Keratinocyte (primary cell): ENCODE results near the gene ELF5. TPM values are rescaled to one million over a fixed set of nuclear protein-coding genes. Genes with fewer than 3 reads are reported as not detected.

Source experiments
- DNase-seq: peaks from one replicate; pipeline ENCODE4 v3.0.0-alpha.2; 2011; ENCODE audit warnings: low read depth, missing footprints, low spot score
- FAIRE-seq: peaks from 2 replicates; lab custom pipeline; 2011; peaks lifted over from hg19 to GRCh38; lab: Jason Lieb, UNC
- H2AFZ ChIP-seq: 2 replicates; pipeline ENCODE4 v1.6.0; 2012; ENCODE audit warnings: low read length, control low read depth, inconsistent platforms; ENCODE audit not compliant: control insufficient read depth
- H3K27ac ChIP-seq: 2 replicates; pipeline ENCODE4 v1.5.1; 2011; ENCODE audit warnings: low read length; ENCODE audit not compliant: control insufficient read depth, insufficient read depth
- H3K27me3 ChIP-seq: 3 replicates; pipeline ENCODE4 v1.6.0; 2011; ENCODE audit warnings: low read length; ENCODE audit not compliant: control insufficient read depth, insufficient read depth; ENCODE audit errors: extremely low read depth
- H3K36me3 ChIP-seq, 2 experiments: 2 replicates in 1 of 2; 3 replicates in 1 of 2; pipeline ENCODE4 v1.5.1; 2011; ENCODE audit warnings: low read length in 2 of 2, mild to moderate bottlenecking in 1 of 2; ENCODE audit not compliant: control insufficient read depth in 2 of 2, insufficient read depth in 2 of 2; ENCODE audit errors: extremely low read depth in 1 of 2
- H3K4me1 ChIP-seq: 3 replicates; pipeline ENCODE4 v1.5.1; 2011; ENCODE audit warnings: low read length; ENCODE audit not compliant: control insufficient read depth, insufficient read depth; ENCODE audit errors: extremely low read depth
- H3K4me2 ChIP-seq: 3 replicates; pipeline ENCODE4 v1.6.0; 2011; ENCODE audit warnings: low read depth, low read length; ENCODE audit not compliant: control insufficient read depth, insufficient read depth; ENCODE audit errors: extremely low read depth
- H3K4me3 ChIP-seq, 3 experiments: fragments of 200-600 bp in 1 of 3; sonication (generic) in 1 of 3; 2 replicates in 2 of 3; 3 replicates in 1 of 3; pipeline ENCODE4 v1.5.1; 2011 to 2016; ENCODE audit warnings: low read length in 3 of 3, mild to moderate bottlenecking in 3 of 3, control low read depth in 2 of 3, inconsistent platforms in 1 of 3, low read depth in 1 of 3, mixed read lengths in 1 of 3, mixed run types in 1 of 3, moderate library complexity in 1 of 3; ENCODE audit not compliant: control insufficient read depth in 2 of 3, insufficient read depth in 2 of 3; ENCODE audit errors: extremely low read depth in 1 of 3
- H3K79me2 ChIP-seq: 2 replicates; pipeline ENCODE4 v1.6.0; 2012; ENCODE audit warnings: low read length; ENCODE audit not compliant: control insufficient read depth, insufficient read depth
- H3K9ac ChIP-seq: 3 replicates; pipeline ENCODE4 v1.6.0; 2011; ENCODE audit warnings: low read length; ENCODE audit not compliant: control insufficient read depth, insufficient read depth; ENCODE audit errors: extremely low read depth
- H3K9me1 ChIP-seq: 3 replicates; pipeline ENCODE4 v1.6.0; 2011; ENCODE audit warnings: low read length; ENCODE audit not compliant: control insufficient read depth, insufficient read depth; ENCODE audit errors: extremely low read depth
- H3K9me3 ChIP-seq: 2 replicates; pipeline ENCODE4 v1.5.1; 2012; ENCODE audit warnings: low read depth, low read length; ENCODE audit not compliant: control insufficient read depth
- H4K20me1 ChIP-seq: 3 replicates; pipeline ENCODE4 v1.6.0; 2011; ENCODE audit warnings: low read length; ENCODE audit not compliant: control insufficient read depth, insufficient read depth; ENCODE audit errors: extremely low read depth
- EZH2 ChIP-seq: IDR thresholded peaks from one replicate; pipeline ENCODE4 v1.6.1; 2012; ENCODE audit warnings: inconsistent platforms, mild to moderate bottlenecking, low read length, moderate library complexity
- dilution Hi-C: fragments of 300-500 bp; cut with MboI; formaldehyde crosslinking; loops from one replicate; pipeline ENCODE4 v1.7.0; 2020; ENCODE audit warnings: low sequenced_read_pairs; ENCODE audit not compliant: extremely low pct_ligation_motif_present
- polyA plus RNA-seq, 5 experiments: library from polyadenylated mRNA; depleted of rRNA in 3 of 5; stranded (reverse) in 3 of 5; stranded (forward) in 1 of 5; unstranded in 1 of 5; fragments of >200 nt; gene quantifications; 1 replicate in 1 of 5; 2 replicates in 3 of 5; 3 replicates in 1 of 5; pipeline versions ENCODE4 v1.2.1 to v1.2.3, GENCODE V29; 2011 to 2012; ENCODE audit warnings: missing spikeins in 2 of 5, low read depth in 1 of 5, low replicate concordance in 1 of 5
- TF ChIP-seq, protein P1 (sequence below), 3 experiments: IDR thresholded peaks in 1 of 3; conservative IDR thresholded peaks in 1 of 3; optimal IDR thresholded peaks in 1 of 3; 2 replicates in 2 of 3; 3 replicates in 1 of 3; pipeline versions ENCODE3 to v1.5.1; 2011; ENCODE audit warnings: low read length in 3 of 3, mild to moderate bottlenecking in 3 of 3, moderate library complexity in 2 of 3, control low read depth in 1 of 3, inconsistent platforms in 1 of 3; ENCODE audit not compliant: insufficient read depth in 2 of 3; ENCODE audit errors: extremely low read depth in 1 of 3

The ELF5 gene
- polyA plus RNA-seq, 1 donor (not counting 4 experiments of a cell fraction or from before 2014, with no cell fraction given) = not detected

DNA sequence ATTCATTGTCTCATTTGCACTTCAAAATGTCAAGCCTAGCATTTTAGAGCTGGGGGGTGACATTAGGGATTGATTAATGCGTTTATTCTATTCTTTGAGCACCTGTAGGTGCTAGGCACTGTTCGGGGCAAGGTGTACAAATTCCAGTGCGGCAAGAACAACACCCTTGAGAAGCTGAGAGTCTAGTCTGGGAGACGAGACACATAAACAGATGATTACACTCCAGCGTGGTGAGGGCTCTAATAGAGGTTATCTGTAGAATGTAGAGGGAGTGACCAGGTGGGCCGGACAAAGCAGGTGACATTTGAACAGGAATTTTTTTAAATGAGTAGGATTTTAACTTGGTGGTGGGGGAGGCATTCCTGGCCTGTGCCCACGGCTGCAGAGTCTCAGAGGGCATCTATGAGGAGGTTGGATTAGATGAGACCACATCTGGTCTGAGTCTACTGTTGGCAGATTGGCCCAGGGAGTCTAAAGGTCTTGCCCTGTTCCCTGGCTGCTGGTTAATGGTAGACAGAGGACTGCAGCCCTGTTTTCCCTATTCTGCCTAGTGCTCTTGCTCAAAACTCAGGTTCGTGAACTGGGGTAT lies 73.9 kb downstream of the ELF5 start:
- TF ChIP-seq, protein P1, sequence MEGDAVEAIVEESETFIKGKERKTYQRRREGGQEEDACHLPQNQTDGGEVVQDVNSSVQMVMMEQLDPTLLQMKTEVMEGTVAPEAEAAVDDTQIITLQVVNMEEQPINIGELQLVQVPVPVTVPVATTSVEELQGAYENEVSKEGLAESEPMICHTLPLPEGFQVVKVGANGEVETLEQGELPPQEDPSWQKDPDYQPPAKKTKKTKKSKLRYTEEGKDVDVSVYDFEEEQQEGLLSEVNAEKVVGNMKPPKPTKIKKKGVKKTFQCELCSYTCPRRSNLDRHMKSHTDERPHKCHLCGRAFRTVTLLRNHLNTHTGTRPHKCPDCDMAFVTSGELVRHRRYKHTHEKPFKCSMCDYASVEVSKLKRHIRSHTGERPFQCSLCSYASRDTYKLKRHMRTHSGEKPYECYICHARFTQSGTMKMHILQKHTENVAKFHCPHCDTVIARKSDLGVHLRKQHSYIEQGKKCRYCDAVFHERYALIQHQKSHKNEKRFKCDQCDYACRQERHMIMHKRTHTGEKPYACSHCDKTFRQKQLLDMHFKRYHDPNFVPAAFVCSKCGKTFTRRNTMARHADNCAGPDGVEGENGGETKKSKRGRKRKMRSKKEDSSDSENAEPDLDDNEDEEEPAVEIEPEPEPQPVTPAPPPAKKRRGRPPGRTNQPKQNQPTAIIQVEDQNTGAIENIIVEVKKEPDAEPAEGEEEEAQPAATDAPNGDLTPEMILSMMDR (optimal IDR thresholded peaks at IDR 0.05 in 1 of 3, IDR thresholded peaks at IDR 0.05 in 1 of 3, conservative IDR thresholded peaks at IDR 0.05 in 1 of 3; ENCODE audit: extremely low read depth in 1 of 3, insufficient read depth in 2 of 3, low read length in 3 of 3) = no peak
- no peak for TF ChIP-seq EZH2
- Histone ChIP-seq H3K36me3 (no peaks in the 10 kb centered on the region), H4K20me1 (no peaks in the 10 kb centered on the region), H3K4me1 (peaks cover 8% of the 10 kb centered on the region), H3K9me3 (no peaks in the 10 kb centered on the region), H3K4me2 (peak overlapping the region; percentile 96), H2AFZ (no peak overlapping the region), H3K27me3 (no peaks in the 10 kb centered on the region), H3K79me2 (peaks cover 19% of the 10 kb centered on the region), H3K9me1 (no peaks in the 10 kb centered on the region), H3K9ac (peak overlapping the region; percentile 87), H3K4me3 (peak overlapping the region; percentile 86 to 92 (median 87)), H3K27ac (peak overlapping the region; percentile 74)
- FAIRE-seq = no peak
- dilution Hi-C loops = no loop called here
- DNase-seq = no peak

DNA sequence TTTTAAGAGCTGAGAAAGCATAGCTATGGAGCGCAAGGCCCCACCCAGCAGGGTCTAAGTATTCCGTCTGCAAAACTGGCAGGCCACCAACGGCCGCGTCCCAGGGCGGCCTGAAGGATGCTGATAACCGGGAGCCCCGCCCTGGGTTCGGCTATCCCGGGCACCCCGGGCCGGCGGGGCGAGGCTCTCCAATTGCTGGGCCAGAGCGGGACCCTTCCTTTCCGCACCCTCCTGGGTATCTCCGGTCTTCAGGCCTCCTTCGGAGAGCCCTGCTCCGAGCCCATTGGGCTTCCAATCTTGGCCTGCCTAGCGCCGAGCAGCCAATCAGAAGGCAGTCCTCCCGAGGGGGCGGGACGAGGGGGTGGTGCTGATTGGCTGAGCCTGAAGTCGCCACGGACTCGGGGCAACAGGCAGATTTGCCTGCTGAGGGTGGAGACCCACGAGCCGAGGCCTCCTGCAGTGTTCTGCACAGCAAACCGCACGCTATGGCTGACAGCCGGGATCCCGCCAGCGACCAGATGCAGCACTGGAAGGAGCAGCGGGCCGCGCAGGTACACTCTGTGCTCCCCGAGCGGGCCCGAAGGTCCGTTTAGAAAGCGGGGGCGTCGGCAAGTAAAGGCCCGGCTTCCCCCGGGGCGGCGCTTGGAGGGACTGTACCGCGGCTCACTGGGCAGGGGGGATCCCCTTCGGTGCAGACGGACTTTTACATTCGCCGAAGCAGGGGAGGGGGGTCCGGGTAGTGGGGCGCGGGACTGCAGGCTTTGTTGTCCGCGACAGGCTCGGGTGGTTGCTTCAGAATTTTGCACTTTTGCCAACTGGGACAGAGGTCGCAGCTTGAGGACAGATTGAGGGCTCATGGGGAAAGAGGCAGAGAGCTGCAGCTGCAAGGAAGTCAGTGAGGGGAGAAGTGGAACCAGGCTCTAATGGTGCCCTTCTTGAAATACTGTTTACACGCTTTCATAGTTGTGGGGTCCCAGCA lies 74.8 kb downstream of the ELF5 start, which contains the start of gene CAT:
Gene CAT (plus strand): TSS at position 406 of the 979 bp plus-strand sequence. CDS start 80 bp downstream, at position 486.
- Histone ChIP-seq H3K9ac (peak within 1 kb of the TSS; percentile 87), H3K9me1 (no peaks in the 10 kb centered on the region), H3K4me3 (peak within 1 kb of the TSS; percentile 86 to 92 (median 87)), H3K4me1 (peaks cover 8% of the 10 kb centered on the region), H3K36me3 (no peaks in the 10 kb centered on the region), H3K27me3 (no peaks in the 10 kb centered on the region), H3K79me2 (peaks cover 16% of the 10 kb centered on the region), H3K9me3 (no peaks in the 10 kb centered on the region), H4K20me1 (no peaks in the 10 kb centered on the region), H3K4me2 (peak within 1 kb of the TSS; percentile 96), H2AFZ (peak within 1 kb of the TSS; percentile 97), H3K27ac (peak within 1 kb of the TSS; percentile 74)
- FAIRE-seq = peak; percentile 69
- dilution Hi-C loops = no loop called here
- DNase-seq = peak; percentile 76
- TF ChIP-seq, protein P1 (optimal IDR thresholded peaks at IDR 0.05 in 1 of 3, IDR thresholded peaks at IDR 0.05 in 1 of 3, conservative IDR thresholded peaks at IDR 0.05 in 1 of 3; ENCODE audit: extremely low read depth in 1 of 3, insufficient read depth in 2 of 3, low read length in 3 of 3) = no peak
- no peak for TF ChIP-seq EZH2
